ENCODE data around the gene FCGBP. TPM values are rescaled to one million over a fixed set of nuclear protein-coding genes. Genes with fewer than 3 reads are reported as not detected.

FCGBP gene
- polyA plus RNA-seq, 1 donor: 17.9 TPM

DNA sequence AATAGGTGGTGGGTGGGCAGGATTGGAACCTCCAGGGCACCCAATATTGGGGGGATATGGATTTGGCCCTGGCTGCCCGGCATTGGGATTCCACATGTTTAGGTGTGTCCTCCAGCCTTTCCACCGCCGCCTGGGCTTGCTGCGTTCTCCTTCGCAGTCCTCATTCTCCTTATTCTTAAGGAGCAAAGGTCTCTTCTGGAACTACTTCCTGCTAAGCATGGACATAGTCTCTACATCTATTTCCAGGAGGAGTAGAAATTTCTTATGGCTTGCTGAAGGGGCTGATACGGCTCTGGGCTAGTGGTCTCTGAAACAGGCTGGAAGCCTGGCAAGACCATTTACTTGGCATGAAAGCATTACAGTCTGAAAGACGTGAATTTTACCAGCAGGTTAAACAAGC lies 9.2 kb upstream of the FCGBP start:
- DNase-seq: no peak

DNA sequence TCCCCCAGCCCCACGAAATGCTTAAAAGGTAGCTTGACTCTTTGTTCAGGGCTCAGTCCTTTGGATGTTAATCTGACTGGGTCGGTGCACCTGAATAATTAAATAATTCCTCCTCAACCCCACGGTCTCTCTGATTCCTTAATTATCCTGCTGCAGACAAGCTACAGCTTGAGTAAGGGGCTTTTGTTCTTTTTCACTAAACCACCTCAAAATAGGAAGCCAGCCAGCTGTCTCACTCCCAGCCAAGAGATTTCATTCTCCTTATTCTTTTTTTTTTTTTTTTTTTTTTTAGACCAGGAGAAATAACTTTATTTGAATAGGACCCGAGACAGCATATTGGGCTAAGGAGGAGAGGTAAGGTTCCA lies 7.9 kb upstream of the FCGBP start:
- no peak for DNase-seq

DNA sequence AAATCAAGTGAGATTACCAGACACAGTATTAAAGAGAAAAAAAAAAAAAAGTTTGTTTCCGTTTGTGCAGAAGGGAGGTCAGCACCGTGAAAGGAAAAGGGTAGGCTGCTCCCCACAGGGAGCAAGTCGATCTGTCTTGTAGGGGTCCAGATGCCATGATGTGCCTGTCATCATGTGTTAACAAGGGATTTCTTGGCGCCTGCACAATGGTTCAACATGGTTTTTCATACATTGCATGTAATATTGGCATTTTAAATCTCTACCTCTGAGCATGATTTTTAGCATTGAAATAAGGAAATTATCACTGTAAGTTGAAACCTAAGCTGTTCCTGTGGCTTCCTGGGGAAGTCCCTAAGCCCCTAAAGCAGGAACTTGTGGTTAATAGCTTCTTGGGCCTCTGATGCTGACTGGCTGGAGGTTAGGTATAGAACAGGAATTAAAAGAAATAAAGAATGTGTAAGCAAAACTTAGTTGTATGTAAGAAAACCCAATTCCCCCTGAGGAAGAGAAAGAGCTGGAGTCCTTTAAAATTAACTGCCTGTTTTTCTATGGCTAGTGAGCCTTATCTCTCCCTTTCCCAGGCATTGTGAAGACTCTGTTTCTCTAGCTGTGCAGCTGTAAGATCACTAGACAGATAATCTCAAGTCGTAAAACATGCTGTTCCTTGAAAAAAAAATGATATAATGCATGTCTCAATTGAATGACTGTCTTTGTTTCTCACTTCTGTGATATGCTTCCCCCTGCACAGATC lies 7.4 kb upstream of the FCGBP start:
- DNase-seq: no peak

DNA sequence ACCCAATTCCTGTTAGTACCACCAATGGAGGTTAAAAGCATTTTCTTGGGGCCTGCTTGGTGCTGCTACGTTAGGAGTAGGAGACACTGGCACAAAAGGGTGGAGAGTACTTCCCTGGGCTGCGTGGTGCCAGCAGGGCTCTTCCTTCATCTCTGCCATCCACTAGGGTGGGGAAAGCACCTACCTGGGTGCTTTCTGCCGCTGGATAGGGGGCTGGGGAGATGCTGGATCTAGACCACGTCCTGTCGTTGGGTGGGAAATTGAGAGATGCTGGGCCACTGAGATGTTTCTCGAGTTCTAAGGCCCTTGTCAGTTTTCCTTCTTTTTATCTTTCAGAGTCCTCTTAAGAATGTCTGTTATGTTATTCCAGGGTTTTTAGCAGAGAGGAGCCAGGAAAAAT lies 6.7 kb upstream of the FCGBP start:
- DNase-seq: no peak

DNA sequence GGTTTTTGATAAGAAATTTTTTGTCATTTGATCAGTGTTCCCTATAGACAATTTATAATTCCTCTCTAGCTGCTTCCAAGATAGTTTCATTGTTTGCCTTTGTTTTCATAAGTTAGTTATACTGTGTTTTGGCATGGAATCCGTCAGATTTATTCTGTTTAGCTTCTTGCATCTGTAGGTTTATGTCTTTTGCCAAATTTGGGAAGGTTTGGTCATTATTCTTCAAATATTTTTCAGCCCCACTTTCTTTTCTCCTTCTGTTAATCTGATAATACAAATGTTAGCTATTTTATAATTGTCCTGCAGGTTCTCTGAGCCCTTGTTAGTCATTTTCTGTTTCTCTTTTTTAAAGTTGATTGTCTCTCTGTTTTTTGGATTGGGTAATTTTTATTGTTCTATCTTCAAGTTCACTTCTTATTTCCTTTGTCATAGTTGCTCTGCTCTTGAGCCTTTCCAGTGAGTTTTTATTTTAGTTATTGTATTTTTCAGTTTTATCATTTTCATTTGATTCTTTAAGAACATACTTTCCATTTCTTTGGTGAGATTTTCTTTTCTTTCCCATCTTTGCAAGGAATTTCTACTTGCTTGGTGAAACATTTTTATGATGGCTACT lies 5.9 kb upstream of the FCGBP start:
- DNase-seq: no peak

DNA sequence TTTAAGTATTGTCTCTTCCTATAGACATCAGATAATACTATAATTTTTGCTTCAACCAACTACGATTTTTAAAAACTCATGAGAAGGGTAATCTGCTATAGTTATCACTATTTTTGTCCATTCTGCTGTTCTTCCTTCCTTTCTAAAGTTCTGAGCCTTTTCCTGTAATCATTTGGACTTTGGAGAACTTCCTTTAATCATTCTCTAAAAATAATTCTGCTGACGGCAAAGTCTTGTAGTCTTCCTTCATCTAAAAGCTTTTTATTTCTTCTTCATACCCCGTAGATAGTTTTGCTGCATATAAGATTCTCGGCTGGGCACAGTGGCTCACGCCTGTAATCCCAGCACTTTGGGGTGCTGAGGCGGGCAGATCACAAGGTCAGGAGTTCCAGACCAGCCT lies 5.1 kb upstream of the FCGBP start:
- DNase-seq: no peak

DNA sequence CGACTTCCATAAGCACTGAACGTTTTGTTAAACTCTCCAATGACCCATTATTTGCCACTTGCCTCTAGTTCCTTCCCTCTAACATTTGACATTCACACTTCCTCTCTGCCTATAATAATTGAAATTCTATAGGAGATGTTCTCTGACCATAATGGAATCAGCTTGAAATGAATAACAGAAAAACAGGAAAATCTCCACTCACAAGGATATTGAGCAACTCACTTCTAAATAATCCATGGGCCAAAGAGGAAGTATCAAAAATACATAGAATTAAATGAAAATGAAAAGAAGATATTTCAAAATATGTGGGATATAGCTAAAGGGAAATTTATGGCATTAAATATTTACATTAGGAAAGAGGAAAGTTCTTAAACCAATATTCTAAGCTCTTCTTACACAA lies 3.4 kb upstream of the FCGBP start:
- no peak for DNase-seq

DNA sequence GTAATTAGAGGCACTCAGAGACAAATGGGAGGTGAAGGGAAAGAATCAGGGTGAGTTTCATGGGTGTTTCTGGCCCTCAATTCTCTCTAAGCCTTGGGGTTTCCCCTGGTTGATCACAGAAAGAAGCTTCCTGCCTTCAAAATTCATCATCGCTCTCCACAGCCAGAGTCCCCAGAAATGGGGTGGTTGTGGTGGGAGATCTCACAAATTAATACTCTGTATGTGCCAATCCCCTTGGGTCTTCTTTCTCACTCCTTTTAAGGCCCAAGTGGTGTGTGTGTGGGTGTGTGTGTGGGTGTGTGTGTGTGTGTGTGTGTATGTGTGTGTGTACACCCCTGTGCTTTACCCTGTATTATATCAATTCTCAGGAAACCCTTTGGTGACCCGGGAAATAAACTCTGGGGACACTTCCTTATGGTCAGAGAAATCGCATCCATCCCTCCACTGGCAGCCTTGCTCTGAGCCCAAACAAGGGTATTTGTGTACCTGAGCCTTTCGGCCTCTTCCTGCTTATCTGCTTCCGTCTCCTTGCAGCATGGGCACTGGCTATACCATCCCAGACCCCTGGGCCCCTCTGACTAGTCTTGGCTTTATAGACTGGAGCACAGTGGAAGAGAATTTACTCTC lies 2.8 kb upstream of the FCGBP start:
- no peak for DNase-seq

DNA sequence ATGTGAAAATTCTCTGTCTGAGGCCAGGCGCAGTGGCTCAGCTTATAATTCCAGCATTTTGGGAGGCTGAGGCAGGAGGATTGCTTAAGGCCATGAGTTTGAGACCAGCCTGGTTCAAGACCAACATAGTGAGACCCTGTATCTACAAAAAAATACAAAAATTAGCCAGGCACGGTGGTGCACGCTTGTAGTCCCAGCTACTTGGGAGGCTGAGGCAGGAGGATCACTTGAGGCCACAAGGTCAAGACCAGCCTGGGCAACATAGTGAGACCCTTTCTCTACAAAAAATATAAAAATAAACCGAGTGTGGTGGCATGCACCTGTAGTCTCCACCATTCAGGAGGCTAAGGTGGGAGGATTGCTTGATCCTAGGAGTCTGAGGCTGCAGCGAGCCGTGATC lies 2.2 kb upstream of the FCGBP start:
- DNase-seq: no peak

DNA sequence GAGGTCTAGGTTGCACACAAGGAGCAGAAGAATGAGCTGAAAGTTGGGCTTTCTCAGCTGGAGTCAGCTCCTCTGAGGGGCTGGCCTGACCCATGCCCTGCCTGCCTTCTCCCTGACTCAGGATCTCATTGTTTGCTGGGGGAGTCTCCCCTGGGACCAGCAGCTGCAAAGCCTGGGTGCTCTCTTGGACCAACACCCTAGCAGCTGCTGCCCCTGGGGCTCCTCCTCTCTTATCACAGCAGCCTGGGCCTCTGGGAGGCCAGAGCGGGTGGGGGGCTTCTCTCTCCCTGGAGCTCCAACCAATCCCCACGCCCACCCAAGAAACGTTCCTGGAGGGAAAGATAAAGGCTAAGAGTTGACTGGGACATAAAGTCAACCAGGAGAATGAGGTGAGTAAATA lies 1.6 kb upstream of the FCGBP start:
- DNase-seq: no peak

DNA sequence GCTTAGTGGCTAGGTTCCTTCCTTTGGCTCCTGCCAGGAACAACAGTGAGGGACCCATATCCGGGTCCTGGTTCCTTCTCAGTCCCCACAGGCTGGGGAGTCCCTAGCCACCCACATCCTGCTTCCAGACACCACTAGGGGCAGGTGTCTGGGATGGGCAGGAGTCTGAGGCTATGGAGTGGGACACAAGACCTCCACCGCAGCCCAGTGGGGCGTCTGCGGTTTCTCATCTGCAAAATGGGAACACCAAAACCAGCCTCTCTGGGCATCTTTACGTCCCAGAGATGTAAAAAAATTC lies 879 bp upstream of the FCGBP start:
- DNase-seq: no peak

DNA sequence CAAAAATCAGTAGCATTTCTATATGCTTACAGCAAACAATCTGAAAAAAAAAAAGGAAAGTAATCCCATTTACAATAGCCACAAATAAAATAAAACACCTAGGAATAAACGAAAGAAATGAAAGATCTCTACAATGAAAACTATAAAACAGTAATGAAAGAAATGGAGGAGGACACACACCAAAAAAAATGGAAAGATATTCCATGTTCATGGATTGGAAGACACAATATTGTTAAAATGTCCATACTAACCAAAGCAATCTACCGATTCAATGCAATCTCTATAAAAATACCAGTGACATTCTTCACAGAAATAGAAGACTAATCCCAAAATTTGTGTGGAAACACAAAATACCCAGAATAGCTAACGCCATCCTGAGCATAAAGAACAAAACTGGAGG lies 4.7 kb downstream of the FCGBP start:
- DNase-seq: no peak

DNA sequence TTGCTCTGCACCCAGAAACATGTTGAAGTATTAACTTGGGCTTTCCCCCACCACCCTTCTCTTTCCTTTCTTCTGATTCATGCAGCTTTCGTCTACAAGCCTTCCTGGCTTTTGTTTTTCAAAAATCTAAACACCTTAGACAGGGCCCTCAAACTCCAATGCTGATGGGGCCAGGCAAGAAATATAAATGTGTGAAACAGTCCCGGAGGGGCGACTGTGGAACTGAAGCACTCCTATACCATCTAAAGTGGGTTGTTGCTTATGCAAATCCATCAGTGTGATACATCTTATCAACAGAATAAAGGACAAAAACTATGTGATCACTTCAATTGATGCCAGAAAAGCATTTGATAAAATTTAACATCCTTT lies 6.1 kb downstream of the FCGBP start:
- DNase-seq: no peak

DNA sequence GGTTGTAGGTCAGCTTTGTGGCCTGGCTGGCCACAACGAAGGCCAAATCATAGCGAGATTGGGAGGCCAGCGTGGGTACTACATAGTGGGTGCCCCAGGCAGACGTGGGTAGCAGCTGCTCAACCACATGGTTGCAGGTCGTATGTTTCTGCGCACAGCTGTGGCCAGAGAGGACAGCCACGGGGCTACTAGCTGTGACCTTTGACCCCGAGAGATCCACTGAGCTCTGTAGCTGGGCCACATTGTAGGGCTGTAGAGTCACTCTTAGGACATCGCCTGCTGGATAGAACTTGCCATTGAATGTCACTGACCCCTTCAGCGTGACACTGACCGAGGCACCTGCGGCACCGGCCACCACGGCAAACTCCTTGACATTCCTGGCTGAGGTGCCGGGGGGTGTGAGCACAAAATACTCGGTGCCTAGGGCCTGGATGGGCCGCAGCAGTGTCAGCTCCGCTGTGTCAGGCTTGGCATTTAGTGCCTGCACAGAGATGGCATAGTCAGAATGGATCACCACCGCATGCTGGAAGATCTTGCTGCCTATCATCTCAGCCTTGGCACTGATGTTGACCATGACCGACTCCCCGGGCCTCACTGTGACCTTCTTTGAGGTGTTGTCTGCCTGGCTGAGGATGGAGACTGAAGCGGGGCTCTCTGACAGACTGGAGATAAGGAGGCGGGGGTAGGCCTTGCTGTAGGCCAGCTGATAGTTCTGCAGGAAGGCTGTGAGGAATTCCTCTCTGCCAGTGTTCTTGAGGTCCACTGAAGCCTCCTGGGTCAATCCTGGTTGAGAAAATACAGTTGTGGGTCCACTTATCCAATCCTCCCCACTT lies 6.7 kb downstream of the FCGBP start:
- no peak for DNase-seq

DNA sequence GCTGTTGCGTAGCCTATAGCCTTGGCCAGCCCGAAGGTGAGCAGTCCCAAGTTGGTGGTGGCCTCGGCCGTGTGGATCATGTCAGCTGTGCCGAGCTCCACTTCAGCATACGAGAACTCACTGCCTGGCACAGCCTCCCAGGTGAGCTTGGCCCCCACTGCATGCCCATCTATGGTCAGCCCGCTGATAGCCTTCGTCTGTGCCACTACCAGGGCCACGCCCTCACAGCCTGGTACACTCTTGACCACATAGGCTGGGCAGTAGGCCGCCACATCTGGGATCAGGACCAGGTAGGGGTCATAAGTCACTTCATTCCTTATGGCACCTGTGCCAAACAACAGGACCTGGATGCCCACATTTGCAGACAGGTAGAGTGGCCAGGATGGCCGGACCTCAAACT lies 7.4 kb downstream of the FCGBP start:
- DNase-seq: no peak

DNA sequence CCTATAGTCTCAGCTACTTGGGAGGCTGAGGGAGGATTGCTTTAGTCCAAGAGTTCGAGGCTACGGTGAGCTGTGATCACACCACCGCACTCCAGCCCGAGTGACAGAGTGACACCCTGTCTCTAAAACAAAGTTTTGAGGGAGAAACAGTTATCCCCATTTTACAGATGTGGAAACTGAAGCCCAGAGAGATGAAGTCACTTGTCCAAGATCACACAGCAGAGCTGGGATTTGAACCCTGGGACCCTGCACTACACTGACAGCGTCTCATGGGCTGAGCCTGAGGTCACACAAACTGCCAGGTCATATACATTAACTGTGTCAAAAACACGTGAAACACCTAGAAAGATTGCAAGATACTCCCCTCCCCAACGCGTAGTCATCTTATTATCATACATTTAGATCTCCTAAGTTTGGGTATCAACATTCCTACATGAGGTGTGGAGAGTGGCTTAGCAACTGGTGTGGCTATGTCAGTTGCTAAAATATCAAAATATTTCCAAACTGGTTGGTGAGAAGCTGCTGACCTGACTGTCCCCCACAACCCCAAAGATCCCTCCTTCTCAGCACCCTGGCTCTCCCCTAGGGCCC lies 8.2 kb downstream of the FCGBP start:
- DNase-seq: no peak

DNA sequence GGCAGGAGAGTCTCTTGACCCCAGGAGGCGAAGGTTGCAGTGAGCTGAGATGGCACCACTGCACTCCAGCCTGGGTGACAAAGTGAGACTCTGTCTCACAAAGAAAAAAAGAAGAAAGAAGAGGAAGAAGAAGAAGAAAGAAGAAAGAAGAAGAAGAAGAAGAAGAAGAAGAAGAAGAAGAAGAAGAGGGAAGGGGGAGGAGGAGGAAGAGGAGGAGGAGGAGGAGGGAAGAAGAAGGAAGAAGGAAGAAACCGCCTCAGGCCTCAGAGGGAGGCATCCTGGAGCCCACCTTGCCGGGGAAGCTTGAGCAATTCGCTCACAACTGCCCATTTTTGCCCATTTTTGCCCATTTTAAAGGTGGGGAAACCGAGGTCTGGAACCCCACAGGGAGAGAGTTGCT lies 9.5 kb downstream of the FCGBP start:
- no peak for DNase-seq

DNA sequence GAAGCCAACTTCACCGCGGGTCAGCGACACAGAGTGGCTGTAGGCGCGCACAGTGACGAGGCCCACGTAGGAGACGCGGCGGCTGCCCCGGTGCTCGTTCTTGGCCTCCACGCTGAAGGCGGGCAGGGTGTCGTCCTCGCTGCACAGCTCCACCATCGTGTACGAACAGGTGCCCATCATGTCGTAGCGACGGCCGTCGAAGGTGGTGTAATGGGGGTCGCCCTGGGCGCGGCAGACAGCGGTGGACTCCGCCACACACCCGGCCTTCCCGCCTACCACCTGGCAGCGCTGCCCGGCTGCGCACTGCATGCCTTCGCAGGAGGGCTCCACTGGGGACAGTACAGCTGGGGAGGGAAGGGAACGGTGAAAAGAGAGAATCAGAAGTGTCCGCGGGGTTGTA lies 10.0 kb downstream of the FCGBP start:
- no peak for DNase-seq

DNA sequence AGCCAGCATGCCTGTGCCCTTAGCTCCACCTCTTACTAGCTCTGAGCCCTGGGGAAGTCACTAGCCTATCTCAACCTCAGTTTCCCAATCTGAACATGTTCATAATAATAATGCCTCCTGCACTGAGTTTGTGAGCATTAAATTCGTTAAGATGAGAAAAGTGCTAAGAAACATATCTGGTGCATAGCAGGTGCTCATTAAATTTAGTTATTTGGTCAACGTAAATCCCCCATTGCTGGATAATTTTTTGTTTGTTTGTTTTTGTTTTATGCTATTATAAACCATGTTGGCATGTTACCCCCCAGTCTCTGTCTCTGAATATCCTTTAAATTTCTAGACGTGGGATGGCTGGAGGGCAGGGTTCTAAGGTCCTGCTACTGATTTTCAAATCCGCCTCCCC lies 10.6 kb downstream of the FCGBP start:
- no peak for DNase-seq

DNA sequence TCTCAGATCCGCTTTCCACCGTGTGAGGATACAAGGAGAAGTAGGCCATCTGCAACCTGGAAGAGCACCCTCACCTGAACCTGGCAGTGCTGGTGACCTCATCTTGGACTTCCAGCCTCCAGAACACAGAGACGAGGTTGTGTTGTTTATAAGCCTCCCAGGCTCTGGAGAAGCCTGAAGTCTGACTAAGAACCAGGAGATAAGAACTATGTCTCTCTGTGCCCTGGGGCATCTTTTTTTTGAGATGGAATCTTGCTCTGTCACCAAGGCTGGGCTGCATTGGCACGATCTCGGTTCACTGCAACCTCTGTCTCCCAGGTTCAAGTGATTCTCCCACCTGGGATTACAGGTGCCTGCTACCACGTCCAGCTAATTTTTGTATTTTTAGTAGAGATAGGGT lies 14.5 kb downstream of the FCGBP start:
- DNase-seq: no peak

DNA sequence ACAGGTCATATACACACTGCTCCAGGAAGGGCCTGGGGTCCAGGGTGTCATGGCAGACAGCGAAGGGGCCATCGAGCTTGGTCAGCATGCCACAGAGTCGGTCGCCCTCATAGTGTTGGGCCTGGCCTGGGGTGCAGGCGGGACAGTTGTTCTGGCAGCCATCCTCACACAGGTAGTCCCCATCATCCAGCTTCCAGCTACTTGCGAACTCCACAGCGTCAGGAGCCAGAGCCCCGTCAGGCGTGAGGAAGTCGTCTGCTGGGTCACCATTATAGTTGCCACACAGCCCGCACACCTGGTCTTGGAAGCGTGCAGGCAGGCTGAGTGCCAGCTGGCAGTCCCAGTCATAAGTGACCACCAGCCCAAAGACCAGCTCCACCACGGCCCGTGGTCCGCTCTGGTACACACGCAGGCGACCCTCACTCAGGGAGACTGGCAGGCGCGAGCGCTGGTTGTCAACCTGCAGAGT lies 16.2 kb downstream of the FCGBP start:
- DNase-seq: no peak

DNA sequence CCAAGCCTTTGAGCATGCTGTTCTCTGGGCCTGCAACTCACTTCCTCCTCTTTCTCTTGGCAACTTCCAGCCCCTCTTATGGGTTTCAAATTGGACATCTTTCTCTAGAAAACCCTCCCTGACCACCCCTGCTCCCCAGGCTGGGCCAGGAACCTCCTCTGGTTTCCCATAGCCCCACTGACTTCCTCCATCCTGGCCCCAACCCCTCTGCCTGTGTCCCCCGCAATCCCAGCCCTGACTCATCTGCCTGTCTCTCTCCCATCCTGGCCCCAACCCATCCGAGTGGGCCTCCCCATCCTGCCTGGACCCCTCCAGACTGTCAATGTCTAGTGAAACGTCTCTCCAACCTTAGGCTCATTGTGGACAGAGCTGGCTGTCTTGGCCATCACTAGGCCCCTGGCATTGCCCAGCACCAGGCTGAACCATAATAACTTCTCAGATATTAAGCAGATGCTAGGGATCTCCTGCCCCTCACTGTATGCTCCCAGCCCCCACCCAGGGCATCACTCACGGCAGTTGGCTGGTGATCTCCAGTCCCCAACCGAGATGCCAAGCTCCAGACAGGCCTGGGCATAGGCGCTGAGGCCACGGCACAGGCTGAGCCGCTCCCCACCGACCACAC lies 16.8 kb downstream of the FCGBP start:
- no peak for DNase-seq

Data from hindlimb muscle (tissue), 1 donor.